HG03159 (cell line): ENCODE measurements around the gene MGAT5.

Source experiments
- ATAC-seq: cut with Tn5 transposase; IDR thresholded peaks from one replicate; pipeline ENCODE4 v1.9.1; 2021; ENCODE audit warnings: mild to moderate bottlenecking, moderate library complexity; ENCODE audit not compliant: unreplicated experiment

The MGAT5 gene

GRCh38 chr2:134253804-134254203, at the start of gene MGAT5:
MGAT5 (plus strand) TSS chr2:134254072; CDS start chr2:134254404, 332 bp downstream.
- ATAC-seq: peak; percentile 24

- ATAC-seq: no peak
Observed at GRCh38 chr2:134205087-134205486, 48.8 kb upstream of the MGAT5 start.

GRCh38 chr2:134206031-134206430, 47.8 kb upstream of the MGAT5 start:
- no peak for ATAC-seq

GRCh38 chr2:134206573-134206972, 47.3 kb upstream of the MGAT5 start:
- no peak for ATAC-seq

GRCh38 chr2:134207589-134208209, 46.2 kb upstream of the MGAT5 start:
- ATAC-seq: peak; percentile 60

- ATAC-seq: no peak
Observed at GRCh38 chr2:134208825-134209224, 45.0 kb upstream of the MGAT5 start.

- ATAC-seq: no peak
Observed at GRCh38 chr2:134212746-134213145, 41.1 kb upstream of the MGAT5 start.

GRCh38 chr2:134216152-134216829, 37.6 kb upstream of the MGAT5 start:
- ATAC-seq: no peak

GRCh38 chr2:134217351-134217750, 36.5 kb upstream of the MGAT5 start:
- no peak for ATAC-seq

- ATAC-seq: peak; percentile 84
Observed at GRCh38 chr2:134217924-134218323, 35.9 kb upstream of the MGAT5 start.

- peak; percentile 44 for ATAC-seq
Observed at GRCh38 chr2:134218414-134218813, 35.5 kb upstream of the MGAT5 start.

GRCh38 chr2:134218930-134219658, 34.8 kb upstream of the MGAT5 start:
- ATAC-seq: peak; percentile 48

GRCh38 chr2:134220344-134220974, 33.4 kb upstream of the MGAT5 start:
- no peak for ATAC-seq

- ATAC-seq: no peak
Observed at GRCh38 chr2:134224005-134224404, 29.9 kb upstream of the MGAT5 start.

GRCh38 chr2:134225173-134225572, 28.7 kb upstream of the MGAT5 start:
- ATAC-seq: no peak

GRCh38 chr2:134225841-134226240, 28.0 kb upstream of the MGAT5 start:
- no peak for ATAC-seq

- ATAC-seq: no peak
Observed at GRCh38 chr2:134226601-134227000, 27.3 kb upstream of the MGAT5 start.

GRCh38 chr2:134227666-134228065, 26.2 kb upstream of the MGAT5 start:
- ATAC-seq: no peak

- ATAC-seq: no peak
Observed at GRCh38 chr2:134228493-134228903, 25.4 kb upstream of the MGAT5 start.

GRCh38 chr2:134229540-134229939, 24.3 kb upstream of the MGAT5 start:
- no peak for ATAC-seq

GRCh38 chr2:134230885-134231284, 23.0 kb upstream of the MGAT5 start:
- no peak for ATAC-seq
